K562 (cell line): ENCODE measurements around the gene EFCAB12. TPM values are rescaled to one million over a fixed set of nuclear protein-coding genes. Genes with fewer than 3 reads are reported as not detected.

Source experiments
- ARNT ChIP-seq, 2 experiments: fragments of 450-650 bp; IDR thresholded peaks; 2 replicates each; pipeline ENCODE4 v1.6.1; 2016; ENCODE audit warnings: mild to moderate bottlenecking in 1 of 2
- BHLHE40 ChIP-seq: IDR thresholded peaks from 2 replicates; pipeline ENCODE4 v1.6.1; 2011; ENCODE audit warnings: low read length, improper control_type of control experiment
- CUX1 ChIP-seq: fragments of 200-800 bp; sonication (Bioruptor generic); IDR thresholded peaks from 2 replicates; pipeline ENCODE4 v1.6.1; 2016; ENCODE audit warnings: missing genetic modification characterization, missing compliant biosample characterization
- EZH2 ChIP-seq: IDR thresholded peaks from 2 replicates; pipeline ENCODE4 v1.6.1; 2012; ENCODE audit warnings: low read depth, mild to moderate bottlenecking, inconsistent platforms, low read length, borderline replicate concordance
- FOXJ2 ChIP-seq: fragments of 200-800 bp; sonication (Bioruptor generic); IDR thresholded peaks from 2 replicates; pipeline ENCODE4 v1.6.1; 2016; ENCODE audit warnings: missing genetic modification characterization, missing compliant biosample characterization
- FOXJ3 ChIP-seq: sonication (generic); formaldehyde crosslinking; IDR thresholded peaks from 2 replicates; pipeline ENCODE4 v1.4.0; 2020; ENCODE audit warnings: mild to moderate bottlenecking, missing genetic modification reagents
- HNRNPK ChIP-seq: fragments of 200-400 bp; formaldehyde crosslinking; IDR thresholded peaks from one replicate; pipeline ENCODE4 v1.6.1; 2018; ENCODE audit warnings: mild to moderate bottlenecking, low read depth, low read length; ENCODE audit not compliant: poor library complexity, severe bottlenecking
- IRF2 ChIP-seq: sonication (generic); formaldehyde crosslinking; IDR thresholded peaks from 2 replicates; pipeline ENCODE4 v1.8.1; 2022; ENCODE audit warnings: mild to moderate bottlenecking, missing genetic modification reagents
- KLF1 ChIP-seq: fragments of 450-650 bp; IDR thresholded peaks from 2 replicates; pipeline ENCODE4 v1.6.1; 2016; ENCODE audit warnings: missing genetic modification characterization, missing compliant biosample characterization
- OTX1 ChIP-seq: fragments of 450-650 bp; formaldehyde crosslinking; IDR thresholded peaks from 2 replicates; pipeline ENCODE4 v1.4.0; 2022; ENCODE audit warnings: mild to moderate bottlenecking
- PCBP2 ChIP-seq: fragments of 200-400 bp; formaldehyde crosslinking; IDR thresholded peaks from 2 replicates; pipeline ENCODE4 v1.6.1; 2018; ENCODE audit warnings: low read length, low read depth, mild to moderate bottlenecking, moderate library complexity; ENCODE audit not compliant: poor library complexity, severe bottlenecking
- RNF2 ChIP-seq: sonication (generic); IDR thresholded peaks from 2 replicates; pipeline ENCODE4 v1.6.1; 2016
- STAT5A ChIP-seq: IDR thresholded peaks from 2 replicates; pipeline ENCODE4 v1.6.1; 2012; ENCODE audit warnings: low read length, inconsistent platforms, borderline replicate concordance
- STAT5B ChIP-seq: fragments of 250-450 bp; sonication (Bioruptor Pico); IDR thresholded peaks from 2 replicates; pipeline ENCODE4 v1.8.0; 2021; ENCODE audit warnings: mild to moderate bottlenecking, inconsistent platforms
- TCF3 ChIP-seq: sonication (generic); formaldehyde crosslinking; IDR thresholded peaks from 2 replicates; pipeline ENCODE4 v1.4.0; 2020; ENCODE audit warnings: mild to moderate bottlenecking, missing genetic modification reagents
- THRA ChIP-seq: fragments of 450-650 bp; IDR thresholded peaks from 2 replicates; pipeline ENCODE4 v1.6.1; 2017; ENCODE audit warnings: mild to moderate bottlenecking, moderate library complexity
- XRCC3 ChIP-seq: fragments of 450-650 bp; IDR thresholded peaks from 2 replicates; pipeline ENCODE4 v1.6.1; 2017; ENCODE audit warnings: mild to moderate bottlenecking, moderate library complexity
- ZNF124 ChIP-seq: sonication (generic); formaldehyde crosslinking; IDR thresholded peaks from 2 replicates; pipeline ENCODE4 v1.8.1; 2022; ENCODE audit warnings: missing genetic modification reagents
- ZNF395 ChIP-seq: fragments of 200-800 bp; sonication (Bioruptor generic); IDR thresholded peaks from 2 replicates; pipeline ENCODE4 v1.6.1; 2017; ENCODE audit warnings: missing genetic modification characterization, missing compliant biosample characterization
- polyA plus RNA-seq, 8 experiments: library from polyadenylated mRNA; depleted of rRNA in 4 of 8; stranded (reverse) in 5 of 8; unstranded in 3 of 8; fragments of >200 nt; fragmentation: Nextera tagmentation in 2 of 8; fragmentation: Illumina TruSeq in 1 of 8; extraction: Ambion mirVana in 2 of 8; extraction: Trizol in 1 of 8; gene quantifications; 2 replicates each; pipeline versions ENCODE4 v1.2.1 to v1.2.3, GENCODE V29; 2011 to 2014; ENCODE audit warnings: inconsistent platforms in 1 of 8, missing spikeins in 1 of 8
- total RNA-seq, 7 experiments: library from RNA; depleted of rRNA in 6 of 7; stranded (reverse); fragments of >200 nt in 6 of 7; fragmentation: Illumina TruSeq in 2 of 7; extraction: Trizol in 2 of 7; gene quantifications; 2 replicates each; pipeline versions ENCODE4 v1.2.1 to v1.2.3, GENCODE V29; 2011 to 2021; ENCODE audit warnings: low replicate concordance in 1 of 7

Gene EFCAB12
- total and polyA plus RNA-seq, 9 of the 15 experiments (the other 6 are each of a cell fraction or from before 2014, with no cell fraction given): 0.08 to 0.95 (median 0.56) TPM; not detected in 1

GRCh38 chr3:129439226-129439816 is 10.9 kb upstream of the EFCAB12 start (continued):
- TF ChIP-seq ZNF395 (CRISPR knock-in tag) (no peak), FOXJ2 (tag) (no peak), HNRNPK (no peak), PCBP2 (no peak), TCF3 (no peak; the same call in 1 of the 2 replicates), EZH2 (no peak), STAT5B (no peak), STAT5A (no peak), THRA (no peak), BHLHE40 (no peak), KLF1 (tag) (0 out of 2 replicates have a peak, but pooled peaks have one; percentile 30), FOXJ3 (no peak), ARNT (IDR thresholded peaks at IDR 0.05) (no peak), RNF2 (no peak), IRF2 (CRISPR knock-in tag) (no peak), ZNF124 (no peak), OTX1 (CRISPR knock-in tag) (0 out of 2 replicates have a peak, but pooled peaks have one; percentile 27), CUX1 (CRISPR knock-in tag) (no peak), XRCC3 (no peak)
